ENCODE results near the gene MCTP2.
A peak's percentile ranks its signal among the peaks of the same experiment; 100 is the strongest.

Gene MCTP2

GRCh38 chr15:94265009-94265408, 33.6 kb downstream of the MCTP2 start:
- no peak for DNase-seq

GRCh38 chr15:94265982-94266381, 34.6 kb downstream of the MCTP2 start:
- no peak for DNase-seq

- no peak for DNase-seq
Observed at GRCh38 chr15:94266789-94267188, 35.4 kb downstream of the MCTP2 start.

- no peak for DNase-seq
Observed at GRCh38 chr15:94269954-94270353, 38.6 kb downstream of the MCTP2 start.

GRCh38 chr15:94270570-94270969, 39.2 kb downstream of the MCTP2 start:
- no peak for DNase-seq

- DNase-seq: no peak
Observed at GRCh38 chr15:94272251-94272898, 41.0 kb downstream of the MCTP2 start.

- no peak for DNase-seq
Observed at GRCh38 chr15:94273826-94274225, 42.5 kb downstream of the MCTP2 start.

- no peak for DNase-seq
Observed at GRCh38 chr15:94274745-94275144, 43.4 kb downstream of the MCTP2 start.

- DNase-seq: no peak
Observed at GRCh38 chr15:94277485-94277884, 46.1 kb downstream of the MCTP2 start.

- no peak for DNase-seq
Observed at GRCh38 chr15:94279736-94280135, 48.4 kb downstream of the MCTP2 start.

GRCh38 chr15:94280301-94280700, 48.9 kb downstream of the MCTP2 start:
- no peak for DNase-seq

GRCh38 chr15:94282269-94283250, 51.2 kb downstream of the MCTP2 start:
- DNase-seq: peak; percentile 15

- DNase-seq: no peak
Observed at GRCh38 chr15:94286583-94286982, 55.2 kb downstream of the MCTP2 start.

- DNase-seq: no peak
Observed at GRCh38 chr15:94287794-94288246, 56.5 kb downstream of the MCTP2 start.

- DNase-seq: no peak
Observed at GRCh38 chr15:94290730-94291129, 59.4 kb downstream of the MCTP2 start.

GRCh38 chr15:94293411-94294402, 62.3 kb downstream of the MCTP2 start:
- DNase-seq: no peak

- no peak for DNase-seq
Observed at GRCh38 chr15:94294556-94294955, 63.2 kb downstream of the MCTP2 start.

GRCh38 chr15:94295275-94295674, 63.9 kb downstream of the MCTP2 start:
- no peak for DNase-seq

GRCh38 chr15:94296717-94297116, 65.4 kb downstream of the MCTP2 start:
- no peak for DNase-seq

GRCh38 chr15:94297558-94297957, 66.2 kb downstream of the MCTP2 start:
- DNase-seq: no peak

- DNase-seq: no peak
Observed at GRCh38 chr15:94298364-94298763, 67.0 kb downstream of the MCTP2 start.

GRCh38 chr15:94300612-94301011, 69.3 kb downstream of the MCTP2 start:
- DNase-seq: no peak

GRCh38 chr15:94305133-94305532, 73.8 kb downstream of the MCTP2 start:
- DNase-seq: no peak

Data from NCI-H524 treated with DMSO at 0.1 percent for 48 hours (cell line).